ENCODE results near the gene SRSF8.
"Not testable (repeated sequence)": the region's sequence is repeated elsewhere in the genome, so short reads cannot be mapped to it uniquely, and the experiment has no call there.

Gene SRSF8

DNA sequence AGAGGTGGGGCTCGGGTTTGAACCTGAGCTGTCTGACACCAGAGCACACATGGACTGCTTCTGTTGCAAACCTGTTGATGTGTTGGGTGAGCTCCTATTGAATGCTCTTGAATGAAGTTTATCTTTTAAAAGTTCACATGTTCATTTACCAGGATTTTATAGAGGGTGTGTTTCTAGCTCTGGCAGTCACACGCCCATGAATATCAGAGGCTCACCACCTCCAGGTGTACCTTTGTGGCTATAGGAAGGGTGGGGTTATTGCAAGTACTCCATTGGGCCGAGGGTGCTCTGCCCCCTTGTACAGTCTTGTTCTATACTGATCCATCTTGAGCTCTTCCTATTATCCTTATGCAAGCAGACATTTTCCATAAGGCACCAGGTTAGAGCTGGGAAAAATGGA is 32.1 kb downstream of the SRSF8 start:
- DNase-seq = no peak

GRCh38 chr11:95100191-95100648 is 33.5 kb downstream of the SRSF8 start:
- DNase-seq = no peak

DNA sequence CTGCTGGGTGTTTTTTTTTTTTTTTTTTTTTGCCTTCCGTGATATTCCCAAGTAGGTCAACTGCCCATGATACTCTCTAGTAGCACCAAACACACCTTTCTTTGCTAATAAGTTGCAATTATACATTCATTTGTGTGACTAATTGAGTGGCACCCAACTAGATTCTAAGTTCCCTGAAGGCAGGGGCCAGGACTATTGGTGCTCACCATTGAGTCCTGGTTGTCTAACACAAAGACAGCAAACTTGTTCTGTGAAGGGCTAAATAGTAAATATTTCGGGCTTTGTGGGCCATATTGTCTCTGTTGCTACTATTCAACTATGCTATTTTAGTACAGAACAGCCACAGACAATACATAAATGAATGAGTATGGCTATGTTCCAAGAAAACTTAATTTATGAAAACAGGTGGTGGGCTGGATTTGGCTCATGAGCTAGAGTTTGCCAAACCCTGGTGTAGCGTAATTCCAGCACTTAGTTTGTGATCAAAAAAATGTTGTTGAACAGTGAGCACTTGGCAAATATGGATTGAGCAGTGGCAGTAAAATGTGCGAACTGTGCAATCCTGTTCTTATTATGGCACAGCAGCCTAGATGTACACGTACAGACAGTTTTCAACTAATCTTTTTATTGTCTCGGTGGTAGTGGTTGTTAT is 34.3 kb downstream of the SRSF8 start:
- no peak for DNase-seq

DNA sequence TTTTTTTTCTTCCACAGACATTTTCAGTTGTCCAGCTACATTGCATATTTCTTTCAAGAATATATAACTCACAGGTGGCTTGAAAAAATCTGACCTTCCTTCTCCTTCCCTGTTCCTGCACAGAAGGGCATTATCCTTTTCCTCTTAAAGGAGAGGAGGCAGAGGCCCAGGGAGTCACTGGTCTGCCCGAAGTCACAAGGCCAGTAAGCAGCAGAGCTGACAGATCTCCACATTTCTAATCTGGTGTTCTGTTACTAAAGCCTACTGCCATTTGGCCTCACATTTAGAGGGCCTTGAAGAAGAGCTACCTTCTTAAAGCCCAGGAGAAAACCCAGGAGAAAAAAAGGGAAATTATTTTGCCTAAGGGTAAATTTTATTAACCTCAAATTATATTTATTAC is 35.2 kb downstream of the SRSF8 start:
- no peak for DNase-seq

DNA sequence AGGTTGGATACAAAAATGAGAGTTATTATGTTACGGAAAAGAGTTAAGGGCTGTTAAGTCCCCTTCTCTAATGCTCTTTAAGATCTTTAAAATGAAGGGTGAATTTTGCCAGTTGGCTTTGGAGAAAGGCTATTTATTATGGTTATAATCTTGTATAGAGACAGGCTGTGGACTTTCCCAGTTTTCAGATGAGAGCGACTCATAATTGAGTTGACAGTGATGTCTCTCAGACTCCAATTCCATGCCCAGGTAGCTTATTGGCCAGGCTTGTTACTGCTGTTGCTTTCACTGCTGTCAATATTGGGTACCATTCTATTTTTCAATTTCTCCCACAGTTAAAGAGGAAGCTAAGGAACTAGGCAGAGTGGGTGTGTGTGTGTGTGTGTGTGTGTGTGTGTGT is 36.0 kb downstream of the SRSF8 start:
- DNase-seq = no peak

GRCh38 chr11:95103701-95104100 is 37.0 kb downstream of the SRSF8 start:
- no peak for DNase-seq

- DNase-seq = no peak
Observed at GRCh38 chr11:95104121-95104830, 37.6 kb downstream of the SRSF8 start.

DNA sequence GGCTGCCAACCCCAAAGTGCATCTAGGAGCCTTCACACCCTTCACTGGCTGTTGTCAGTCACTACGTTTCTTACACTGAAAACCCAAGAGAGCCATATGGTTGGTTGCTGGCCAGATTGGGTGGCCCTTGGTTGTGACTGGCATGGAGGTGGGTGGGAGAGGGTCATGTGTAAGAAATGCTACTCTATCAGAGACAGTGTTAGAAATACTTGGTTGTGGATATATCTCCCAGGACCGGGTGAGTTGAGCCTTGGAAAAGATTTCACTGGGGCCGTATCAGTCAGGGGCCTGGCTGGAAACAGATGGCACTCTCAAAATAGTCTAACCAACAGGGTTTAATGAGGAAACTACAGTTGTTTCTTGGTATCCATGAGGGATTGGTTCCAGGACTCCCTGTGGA is 38.1 kb downstream of the SRSF8 start:
- no peak for DNase-seq

- DNase-seq = no peak
Observed at GRCh38 chr11:95108159-95108611, 41.5 kb downstream of the SRSF8 start.

GRCh38 chr11:95108671-95109551 is 42.2 kb downstream of the SRSF8 start:
- DNase-seq = no peak

- not testable (repeated sequence) for DNase-seq
Observed at GRCh38 chr11:95111471-95111870, 44.8 kb downstream of the SRSF8 start.

DNA sequence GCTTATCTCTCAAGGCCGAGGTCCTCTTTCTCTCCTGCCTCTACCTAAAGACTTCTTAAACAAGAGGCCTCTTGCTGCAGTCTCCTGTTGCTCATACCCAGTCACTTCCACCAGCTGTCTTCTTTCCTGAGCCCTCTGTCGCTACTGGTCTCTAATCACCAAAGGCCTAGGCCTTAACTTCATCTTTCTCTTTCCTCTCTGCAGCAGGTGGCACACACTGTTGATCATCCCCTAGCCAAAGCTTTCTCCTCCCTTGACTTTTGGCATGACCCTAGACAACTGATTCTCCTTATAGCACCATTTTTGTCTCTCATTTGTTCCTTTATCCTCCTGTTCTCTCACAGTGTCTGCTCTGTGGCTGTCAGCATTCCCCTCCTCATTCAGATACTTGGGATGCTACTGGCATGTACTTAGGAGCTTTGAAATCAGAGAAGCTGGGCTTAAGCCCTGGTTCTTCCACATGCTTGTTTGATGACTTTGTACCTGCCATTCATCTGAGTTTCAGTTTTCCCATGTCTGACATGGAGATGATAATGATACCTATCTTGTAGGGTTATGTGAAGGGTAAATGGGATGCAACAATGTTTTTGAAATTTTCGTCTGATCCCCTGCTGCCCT is 45.3 kb downstream of the SRSF8 start:
- DNase-seq = no peak

GRCh38 chr11:95115597-95115996 is 48.9 kb downstream of the SRSF8 start:
- DNase-seq = no peak

DNA sequence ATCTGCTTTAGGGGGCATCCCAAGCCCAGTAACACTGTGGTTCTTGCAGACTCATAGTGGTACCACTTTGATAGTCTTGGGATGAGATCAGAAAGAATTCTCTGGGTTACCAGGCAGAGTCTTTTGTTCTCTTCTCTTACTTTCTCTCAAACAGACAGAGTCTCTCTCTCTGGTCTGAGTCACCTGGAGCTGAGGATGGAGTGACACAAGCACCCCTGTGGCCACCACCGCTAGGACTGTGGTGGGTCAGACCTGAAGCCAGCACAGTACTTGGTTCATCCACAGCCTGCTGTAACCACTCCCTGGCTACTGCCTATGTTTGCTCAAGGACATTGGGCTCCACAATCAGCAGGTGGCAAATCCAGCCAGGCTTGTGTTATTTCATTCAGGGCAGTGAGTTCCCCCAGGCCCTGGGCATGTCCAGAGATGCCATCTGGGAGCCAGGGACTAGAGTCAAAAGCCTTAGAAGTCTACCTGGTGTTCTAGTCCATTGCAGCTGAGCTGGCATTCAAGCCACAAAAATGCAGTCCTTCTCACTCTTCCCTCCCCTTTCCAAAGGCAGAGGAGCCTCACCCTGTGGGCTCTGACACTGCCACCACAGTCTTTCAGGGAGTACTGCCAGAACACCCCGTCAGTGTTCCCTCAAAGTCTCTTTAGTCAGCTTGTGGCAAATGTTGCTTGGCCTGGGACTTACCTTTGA is 52.8 kb downstream of the SRSF8 start:
- no peak for DNase-seq
